GM15510 (cell line): ENCODE data around the gene REST.

ENCODE experiments used
- POLR2A ChIP-seq: IDR thresholded peaks from 3 replicates; pipeline ENCODE4 v1.6.1; 2011; ENCODE audit warnings: borderline replicate concordance; ENCODE audit not compliant: insufficient read length; ENCODE audit errors: extremely low read depth

Gene REST, protein sequence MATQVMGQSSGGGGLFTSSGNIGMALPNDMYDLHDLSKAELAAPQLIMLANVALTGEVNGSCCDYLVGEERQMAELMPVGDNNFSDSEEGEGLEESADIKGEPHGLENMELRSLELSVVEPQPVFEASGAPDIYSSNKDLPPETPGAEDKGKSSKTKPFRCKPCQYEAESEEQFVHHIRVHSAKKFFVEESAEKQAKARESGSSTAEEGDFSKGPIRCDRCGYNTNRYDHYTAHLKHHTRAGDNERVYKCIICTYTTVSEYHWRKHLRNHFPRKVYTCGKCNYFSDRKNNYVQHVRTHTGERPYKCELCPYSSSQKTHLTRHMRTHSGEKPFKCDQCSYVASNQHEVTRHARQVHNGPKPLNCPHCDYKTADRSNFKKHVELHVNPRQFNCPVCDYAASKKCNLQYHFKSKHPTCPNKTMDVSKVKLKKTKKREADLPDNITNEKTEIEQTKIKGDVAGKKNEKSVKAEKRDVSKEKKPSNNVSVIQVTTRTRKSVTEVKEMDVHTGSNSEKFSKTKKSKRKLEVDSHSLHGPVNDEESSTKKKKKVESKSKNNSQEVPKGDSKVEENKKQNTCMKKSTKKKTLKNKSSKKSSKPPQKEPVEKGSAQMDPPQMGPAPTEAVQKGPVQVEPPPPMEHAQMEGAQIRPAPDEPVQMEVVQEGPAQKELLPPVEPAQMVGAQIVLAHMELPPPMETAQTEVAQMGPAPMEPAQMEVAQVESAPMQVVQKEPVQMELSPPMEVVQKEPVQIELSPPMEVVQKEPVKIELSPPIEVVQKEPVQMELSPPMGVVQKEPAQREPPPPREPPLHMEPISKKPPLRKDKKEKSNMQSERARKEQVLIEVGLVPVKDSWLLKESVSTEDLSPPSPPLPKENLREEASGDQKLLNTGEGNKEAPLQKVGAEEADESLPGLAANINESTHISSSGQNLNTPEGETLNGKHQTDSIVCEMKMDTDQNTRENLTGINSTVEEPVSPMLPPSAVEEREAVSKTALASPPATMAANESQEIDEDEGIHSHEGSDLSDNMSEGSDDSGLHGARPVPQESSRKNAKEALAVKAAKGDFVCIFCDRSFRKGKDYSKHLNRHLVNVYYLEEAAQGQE

GRCh38 chr4:56907489-56908205 is at the start of gene REST:
Gene REST, plus strand, starts transcription at chr4:56907900. Its CDS starts 2,739 bp downstream, at chr4:56910639.
- peak; percentile 56 for TF ChIP-seq POLR2A

- no peak for TF ChIP-seq POLR2A
Observed at GRCh38 chr4:56859841-56860240, 47.9 kb upstream of the REST start.

DNA sequence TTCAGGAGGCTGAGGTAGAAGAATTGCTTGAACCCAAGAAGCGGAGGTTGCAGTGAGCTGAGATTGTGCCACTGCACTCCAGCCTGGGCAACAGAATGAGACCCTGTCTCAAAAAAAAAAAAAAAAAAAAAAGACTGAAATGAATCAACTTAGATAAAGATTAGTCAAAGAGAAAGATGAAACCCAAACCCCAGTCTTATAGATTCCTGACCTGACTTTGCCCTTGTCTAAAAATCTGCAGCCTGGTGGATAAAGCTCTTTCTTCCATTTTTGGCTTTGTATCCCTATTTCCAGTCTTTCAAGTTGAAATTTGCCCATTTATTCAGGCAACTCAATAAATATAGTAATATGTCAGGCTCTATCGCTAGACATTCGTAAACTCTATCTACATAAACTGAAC is 46.9 kb upstream of the REST start:
- TF ChIP-seq POLR2A, result no peak

DNA sequence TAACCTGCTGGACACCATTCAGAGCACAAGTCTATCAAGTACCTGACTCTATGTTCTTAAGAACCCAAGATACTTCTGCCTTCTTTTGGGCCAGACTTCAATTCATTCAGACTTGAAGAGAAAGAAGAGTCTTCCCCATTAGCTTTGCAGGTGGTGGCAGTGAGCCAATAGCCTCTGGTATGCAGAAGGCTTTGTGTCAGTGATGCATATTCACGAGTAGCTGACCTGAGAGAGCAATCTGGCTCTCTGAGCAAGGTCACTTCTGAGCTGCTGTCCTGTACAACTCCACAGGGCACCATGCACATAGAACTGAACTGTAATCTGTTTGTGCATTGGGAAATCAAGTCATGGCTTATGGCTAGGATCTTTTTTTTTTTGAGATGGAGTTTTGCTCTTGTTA is 46.3 kb upstream of the REST start:
- no peak for TF ChIP-seq POLR2A

DNA sequence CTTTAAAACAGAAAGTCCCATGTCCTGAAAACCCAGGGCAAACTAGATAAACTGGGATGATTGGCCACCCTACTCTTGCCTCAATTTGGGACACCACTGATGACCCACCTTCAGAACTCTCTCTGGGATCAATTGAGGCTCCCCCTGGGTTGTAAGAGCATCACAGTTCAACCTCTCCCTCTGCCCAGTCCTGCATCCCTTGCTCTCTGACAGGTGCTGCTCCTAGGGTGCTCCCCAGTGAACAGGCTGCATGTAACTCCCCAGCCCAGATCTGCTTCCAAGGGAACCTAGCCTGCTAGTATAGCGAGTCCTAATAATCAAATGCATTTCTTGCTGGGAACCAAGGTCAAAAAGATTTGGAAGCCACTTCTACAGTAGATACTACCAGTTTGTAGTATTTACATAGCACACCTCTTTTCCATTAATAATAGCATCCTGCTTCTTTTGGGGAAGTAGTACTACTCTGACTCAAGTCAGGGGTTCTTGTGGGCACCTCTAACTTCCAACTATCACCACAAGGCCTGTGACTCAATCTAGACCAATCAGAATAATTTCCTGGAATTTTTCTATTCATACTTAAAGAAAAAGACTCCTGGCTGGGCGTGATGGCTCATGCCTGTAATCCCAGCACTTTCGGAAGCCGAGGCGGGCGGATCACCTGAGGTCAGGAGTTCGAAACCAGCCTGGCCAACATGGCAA is 44.1 kb upstream of the REST start:
- no peak for TF ChIP-seq POLR2A

GRCh38 chr4:56870946-56871345 is 36.8 kb upstream of the REST start:
- no peak for TF ChIP-seq POLR2A

DNA sequence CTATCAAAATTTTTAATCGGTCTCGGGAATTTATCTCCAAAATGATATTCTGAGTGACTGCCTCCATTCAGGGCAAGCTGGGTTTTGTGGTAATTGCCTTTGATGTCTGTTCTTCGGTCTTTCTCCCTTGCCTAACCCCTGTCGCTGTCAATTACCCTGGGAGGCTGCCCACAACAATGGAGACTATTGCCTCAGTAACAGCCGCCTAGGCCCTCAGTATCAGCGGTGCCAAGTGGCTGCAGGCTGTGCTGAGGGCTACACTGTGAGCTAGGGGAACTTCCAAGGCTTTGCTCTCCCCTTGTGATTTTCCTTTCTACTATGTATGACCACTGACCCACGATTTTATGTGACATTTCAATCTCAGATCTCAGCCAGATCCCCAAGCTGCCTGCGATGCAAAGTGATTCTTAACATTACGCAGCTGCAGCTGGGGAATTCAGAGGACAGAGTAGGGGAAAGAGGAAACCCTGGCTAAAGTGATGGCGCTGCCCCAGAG is 36.3 kb upstream of the REST start:
- TF ChIP-seq POLR2A, result no peak

DNA sequence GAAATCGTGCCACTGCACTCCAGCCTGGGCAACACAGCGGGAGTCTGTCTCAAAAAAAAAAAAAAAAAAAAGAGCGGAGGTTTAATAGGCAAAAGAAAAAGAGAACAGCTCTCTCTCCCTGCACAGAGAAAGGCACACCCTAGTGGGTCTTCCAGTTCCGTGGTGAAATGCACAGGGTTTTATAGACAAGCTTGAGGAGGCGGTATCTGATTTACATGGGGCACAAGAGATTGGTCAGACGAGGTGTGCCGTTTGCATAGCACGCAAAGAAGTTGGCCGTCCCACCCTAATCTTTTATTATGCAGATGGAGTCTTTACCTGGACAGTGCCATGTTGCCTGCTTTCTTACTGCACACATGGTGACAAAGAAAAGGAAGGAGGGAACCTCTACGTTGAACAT is 33.5 kb upstream of the REST start:
- no peak for TF ChIP-seq POLR2A

- TF ChIP-seq POLR2A, result no peak
Observed at GRCh38 chr4:56874923-56875322, 32.8 kb upstream of the REST start.

- no peak for TF ChIP-seq POLR2A
Observed at GRCh38 chr4:56876264-56876663, 31.4 kb upstream of the REST start.

- no peak for TF ChIP-seq POLR2A
Observed at GRCh38 chr4:56879996-56880395, 27.7 kb upstream of the REST start.

- no peak for TF ChIP-seq POLR2A
Observed at GRCh38 chr4:56880572-56880971, 27.1 kb upstream of the REST start.

GRCh38 chr4:56892691-56893090 is 15.0 kb upstream of the REST start:
- no peak for TF ChIP-seq POLR2A

GRCh38 chr4:56902703-56903102 is 5.0 kb upstream of the REST start:
- TF ChIP-seq POLR2A, result no peak
